ENCODE data around the gene ASH1L.
"Not testable (repeated sequence)": the region's sequence is repeated elsewhere in the genome, so short reads cannot be mapped to it uniquely, and the experiment has no call there.

The ASH1L gene

DNA sequence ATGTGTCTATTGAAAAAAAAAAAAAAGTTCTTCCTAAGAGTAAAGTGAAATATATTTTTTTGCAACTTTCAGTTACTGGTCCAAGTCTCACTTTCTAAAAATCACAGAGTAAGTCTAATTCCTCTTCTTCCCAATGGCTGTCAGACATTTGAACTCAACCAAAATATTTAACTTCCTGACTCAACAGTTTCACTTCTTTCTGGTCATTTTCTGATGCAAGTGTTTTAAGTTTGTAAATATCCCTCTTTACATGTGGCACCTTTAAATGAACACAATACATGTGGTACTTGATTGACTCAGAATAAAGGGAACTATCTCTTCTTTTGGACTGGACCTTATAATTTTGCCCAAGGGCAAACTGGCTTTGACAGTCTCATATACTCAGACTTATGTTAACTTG, 76.7 kb downstream of the ASH1L start:
- no peak for DNase-seq

DNA sequence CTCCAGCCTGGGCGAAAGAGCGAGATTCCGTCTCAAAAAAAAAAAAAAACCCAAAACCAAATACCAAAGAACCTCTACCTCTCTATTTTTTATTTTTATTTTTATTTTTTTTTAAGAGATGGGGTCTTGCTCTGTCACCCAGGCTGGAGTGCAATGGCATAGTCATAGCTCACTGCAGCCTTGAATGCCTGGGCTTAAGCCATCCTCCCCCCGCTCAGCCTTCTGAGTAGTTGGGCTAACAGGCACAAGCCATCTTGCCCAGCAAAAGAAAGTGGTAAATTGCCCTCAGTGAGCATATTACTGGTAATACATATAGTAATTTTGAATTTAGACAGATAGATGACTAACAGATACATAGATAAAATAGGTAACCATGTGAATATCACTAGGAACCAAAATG, 77.4 kb downstream of the ASH1L start:
- DNase-seq: no peak

DNA sequence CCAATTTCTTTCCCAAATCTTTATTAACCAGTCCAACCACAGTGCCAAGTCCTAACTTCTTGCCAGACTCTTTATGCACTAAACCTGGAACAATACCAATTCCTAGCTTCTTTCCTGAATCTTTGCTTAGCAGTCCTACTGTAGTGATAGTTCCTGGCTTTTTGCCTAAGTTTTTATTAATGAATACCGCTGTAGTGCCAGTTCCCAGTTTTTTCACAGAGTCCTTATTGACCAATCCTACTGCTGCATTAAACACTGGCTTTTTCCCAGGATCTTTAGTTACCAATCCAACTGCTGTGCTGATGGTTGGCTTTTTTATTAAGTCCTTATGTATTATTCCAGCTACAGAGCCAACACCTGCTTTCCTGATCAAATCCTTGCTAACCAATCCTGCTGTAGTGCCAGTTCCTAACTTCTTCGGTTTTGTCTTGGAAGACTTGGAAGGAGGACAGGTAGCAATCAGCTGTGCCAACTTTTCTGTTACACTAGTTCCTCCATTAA, 80.8 kb downstream of the ASH1L start:
- no peak for DNase-seq

DNA sequence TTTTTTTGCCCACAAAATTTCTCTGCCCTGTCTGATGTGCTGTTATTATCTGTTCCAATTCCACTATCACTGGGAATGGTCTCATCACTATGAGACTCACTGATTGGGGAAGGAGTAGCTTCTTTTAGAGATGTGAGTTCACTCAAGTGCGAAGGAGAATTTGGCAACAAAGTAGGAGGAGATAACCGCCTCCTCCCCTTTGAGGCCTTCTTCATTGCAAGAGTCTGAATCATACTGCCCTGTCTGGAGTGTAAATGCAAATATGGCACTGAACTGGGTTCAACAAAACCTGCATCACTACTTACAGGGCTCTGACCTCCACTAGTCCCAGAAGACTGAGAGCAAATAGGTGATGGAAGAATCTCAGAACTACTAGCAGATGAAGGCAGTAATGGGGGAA, 83.4 kb downstream of the ASH1L start:
- no peak for DNase-seq

DNA sequence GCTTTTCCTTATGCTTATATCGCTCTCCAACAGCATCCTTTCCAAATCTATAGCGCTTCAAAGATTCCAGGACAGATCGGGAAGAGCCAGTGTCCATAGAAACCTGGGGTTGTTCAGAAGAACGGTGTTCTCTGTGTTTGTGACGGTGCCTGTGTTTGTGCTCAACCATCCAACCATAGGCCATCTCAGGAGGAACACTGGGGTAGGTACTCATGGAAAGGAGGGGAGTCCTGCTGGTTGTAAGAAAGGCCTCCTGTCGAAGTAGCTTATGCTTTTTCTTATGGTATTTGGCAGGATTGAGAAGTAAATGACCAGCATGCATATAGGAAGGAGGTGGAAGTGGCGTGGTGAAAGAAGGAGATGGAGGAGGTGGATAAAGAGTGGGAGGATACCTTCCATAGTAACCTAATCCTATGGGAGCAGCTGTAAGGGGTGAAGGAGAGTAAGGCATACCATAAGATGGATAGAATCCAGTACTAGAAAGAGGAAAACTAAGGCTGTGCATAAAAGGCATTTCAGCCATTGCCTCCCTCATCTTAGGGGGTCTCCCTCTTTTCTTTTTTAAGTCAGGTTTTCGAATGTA, 84.2 kb downstream of the ASH1L start:
- no peak for DNase-seq

DNA sequence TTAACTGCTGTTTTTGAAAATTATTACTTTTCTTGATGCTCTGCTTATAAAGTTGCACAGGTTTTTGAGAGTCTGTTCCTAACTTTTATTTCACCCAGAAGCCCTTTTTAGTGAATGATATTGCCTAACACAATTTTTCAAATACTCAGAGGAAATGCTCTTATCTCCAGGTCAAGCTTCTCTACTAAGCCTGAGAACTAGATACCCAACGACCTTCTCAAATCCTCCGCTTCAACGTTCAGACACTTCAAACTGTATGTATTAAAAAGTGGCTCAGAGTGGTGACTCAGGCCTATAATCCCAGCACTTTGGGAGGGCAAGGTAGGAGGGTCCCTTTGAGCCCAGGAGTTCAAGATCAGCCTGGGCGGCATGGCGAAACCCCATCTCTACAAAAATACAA, 88.5 kb downstream of the ASH1L start:
- no peak for DNase-seq

DNA sequence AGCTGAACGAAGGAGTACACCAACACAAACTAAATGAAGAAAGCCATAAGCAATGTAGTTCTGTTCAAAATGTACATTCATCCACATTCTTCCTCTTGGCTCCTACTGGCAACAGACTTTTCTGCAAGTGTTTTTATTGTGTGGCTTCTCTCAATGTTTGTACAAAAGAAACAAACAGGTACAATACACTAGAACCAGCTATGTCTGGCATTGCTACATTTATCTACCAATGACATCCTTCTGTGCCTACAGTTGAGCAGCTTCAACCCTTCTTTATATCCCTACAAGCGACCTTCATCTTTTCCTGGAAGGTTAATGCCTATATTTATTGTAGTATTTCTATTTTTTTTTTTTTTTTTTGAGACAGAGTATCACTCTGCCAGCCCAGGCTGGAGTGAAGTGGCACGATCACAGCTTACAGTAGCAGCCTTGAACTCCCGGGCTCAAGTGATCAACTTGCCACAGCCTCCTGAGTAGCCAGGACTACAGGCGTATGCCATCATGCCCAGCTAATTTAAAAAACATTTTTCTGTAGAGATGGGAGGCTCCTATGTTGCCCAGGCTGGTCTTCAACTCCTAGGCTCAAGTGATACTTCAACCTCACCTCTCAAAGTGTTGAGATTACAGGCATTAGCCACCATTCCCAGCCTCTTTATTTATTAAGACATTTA, 89.3 kb downstream of the ASH1L start:
- DNase-seq: no peak

DNA sequence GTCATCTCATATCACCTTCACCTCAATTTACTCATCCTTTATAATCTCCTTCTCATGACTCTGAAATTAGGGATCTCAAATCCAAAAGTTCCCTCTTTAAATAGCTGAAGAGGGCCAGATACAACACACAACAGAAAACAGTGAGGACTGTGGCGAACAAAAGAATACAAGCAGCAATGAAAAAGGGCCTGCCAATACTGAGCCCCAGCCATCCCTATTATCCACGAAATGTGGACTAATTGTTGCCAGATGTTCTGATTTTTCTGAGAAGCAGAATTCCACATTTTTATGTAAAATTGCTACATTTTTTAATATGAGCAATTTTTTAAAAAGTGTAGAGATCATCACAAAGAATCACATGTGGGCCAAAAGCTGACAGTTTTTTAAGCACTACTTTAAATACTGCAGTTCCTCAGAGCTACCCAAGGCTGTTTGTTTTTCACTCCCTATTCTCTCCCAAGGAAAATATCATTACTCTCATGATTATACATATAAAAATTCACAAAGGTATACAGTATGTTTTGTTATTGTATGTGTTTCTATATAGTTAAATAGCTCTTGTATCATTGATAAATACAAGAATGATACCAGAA, 90.0 kb downstream of the ASH1L start:
- no peak for DNase-seq

DNA sequence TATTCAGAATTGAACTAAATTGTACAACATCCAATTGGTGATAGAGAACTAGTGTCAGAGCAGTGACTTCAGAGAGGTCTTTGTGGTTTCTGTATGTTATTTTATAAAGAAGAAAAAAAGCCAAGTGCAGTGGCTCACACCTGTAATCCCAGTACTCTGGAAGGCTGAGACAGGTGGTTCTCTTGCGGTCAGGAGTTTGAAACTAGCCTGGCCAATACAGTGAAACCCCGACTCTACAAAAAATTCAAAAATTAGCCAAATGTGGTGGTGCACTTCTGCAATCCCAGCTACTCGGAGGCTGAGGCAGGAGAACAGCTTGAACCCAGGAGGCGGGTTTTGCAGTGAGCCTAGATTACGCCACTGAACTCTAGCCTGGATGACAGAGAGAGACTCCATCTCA, 90.7 kb downstream of the ASH1L start:
- DNase-seq: no peak

DNA sequence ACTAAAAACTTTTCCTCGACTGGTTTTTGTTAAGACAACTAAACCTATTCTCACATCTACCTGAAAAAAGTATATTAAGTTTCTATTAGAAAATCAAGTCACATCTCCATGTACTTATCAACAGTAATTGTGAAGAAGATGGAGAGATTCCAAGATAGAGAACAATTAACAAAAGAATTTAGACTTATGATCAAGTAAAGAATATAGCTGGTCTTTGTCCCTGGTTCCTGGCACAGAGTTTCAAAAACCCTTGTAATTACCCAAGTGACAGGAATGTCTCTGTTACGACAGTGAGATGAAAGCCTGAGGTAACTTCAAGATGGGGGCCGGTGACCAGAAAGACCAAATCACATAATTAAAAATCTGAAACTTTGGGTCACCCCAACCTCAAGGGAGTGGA, 91.6 kb downstream of the ASH1L start:
- no peak for DNase-seq

DNA sequence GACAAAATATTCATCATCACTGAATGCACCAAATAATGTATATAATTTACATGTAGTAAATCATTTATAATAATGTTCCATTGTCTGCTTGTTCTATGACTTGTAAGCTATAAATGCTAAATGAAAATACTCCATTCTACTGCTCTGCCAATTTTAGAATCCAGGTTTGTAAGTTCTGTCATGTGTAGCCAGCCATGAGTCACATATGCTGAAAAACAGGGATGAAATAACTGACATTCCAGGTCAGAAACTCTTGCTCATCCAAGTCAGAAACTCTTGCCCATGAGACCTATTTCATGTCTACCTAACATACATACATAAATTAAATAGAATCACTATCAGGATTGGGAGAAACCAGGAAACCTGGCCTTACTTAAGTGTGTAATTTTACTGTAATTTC, 95.6 kb downstream of the ASH1L start:
- no peak for DNase-seq

DNA sequence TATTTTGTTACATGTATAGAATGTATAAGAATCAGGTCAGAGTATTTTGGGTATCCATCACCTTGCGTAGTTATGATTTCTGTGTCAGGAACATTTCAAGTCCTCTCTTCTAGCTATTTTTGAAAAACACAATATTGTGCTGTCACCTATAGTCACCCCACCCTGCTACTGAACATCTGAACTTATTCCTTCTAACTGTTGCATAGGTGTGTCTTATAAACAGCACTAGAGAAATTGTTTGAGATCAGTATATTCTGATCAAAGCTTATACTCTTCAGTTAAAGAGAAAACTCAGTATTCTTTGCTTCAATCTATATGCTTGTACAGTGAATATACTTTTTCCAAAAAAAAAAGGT, 96.0 kb downstream of the ASH1L start:
- no peak for DNase-seq

DNA sequence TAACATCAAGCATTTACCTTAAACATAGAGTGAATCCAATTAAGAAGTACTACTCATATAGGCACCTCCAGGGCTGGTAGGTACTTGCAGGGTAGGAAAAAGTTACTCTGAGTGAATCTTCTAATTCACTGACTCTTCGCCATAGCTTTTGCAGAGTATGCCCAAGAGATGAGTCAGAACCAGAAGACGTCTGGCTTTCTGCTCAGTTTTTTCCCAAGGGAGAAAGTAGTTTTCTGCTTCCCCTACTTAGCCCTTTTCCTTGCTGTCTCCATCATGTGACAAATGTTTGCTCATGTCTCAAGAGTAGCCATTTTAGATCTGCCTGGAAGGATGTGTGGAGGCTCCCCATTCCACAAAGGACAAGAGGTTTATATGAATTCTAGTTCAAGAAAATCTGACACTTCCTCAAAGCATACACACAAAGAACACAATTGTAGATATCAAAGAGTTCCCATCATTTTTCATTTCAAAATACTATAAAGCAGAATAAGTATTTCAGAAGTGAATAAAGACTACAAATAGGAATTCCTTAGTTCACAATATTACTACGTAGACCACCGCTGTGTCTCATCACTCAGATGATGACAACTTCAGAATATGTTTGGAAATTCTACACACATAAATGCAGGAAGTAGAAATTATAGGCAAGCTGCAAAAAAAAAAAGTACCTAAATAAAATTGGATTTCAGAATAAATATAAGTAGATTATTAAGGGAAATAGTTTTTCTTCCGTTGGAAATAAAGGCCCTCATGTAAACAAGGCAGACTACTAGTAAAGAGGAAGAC, 98.5 kb downstream of the ASH1L start:
- DNase-seq: no peak

DNA sequence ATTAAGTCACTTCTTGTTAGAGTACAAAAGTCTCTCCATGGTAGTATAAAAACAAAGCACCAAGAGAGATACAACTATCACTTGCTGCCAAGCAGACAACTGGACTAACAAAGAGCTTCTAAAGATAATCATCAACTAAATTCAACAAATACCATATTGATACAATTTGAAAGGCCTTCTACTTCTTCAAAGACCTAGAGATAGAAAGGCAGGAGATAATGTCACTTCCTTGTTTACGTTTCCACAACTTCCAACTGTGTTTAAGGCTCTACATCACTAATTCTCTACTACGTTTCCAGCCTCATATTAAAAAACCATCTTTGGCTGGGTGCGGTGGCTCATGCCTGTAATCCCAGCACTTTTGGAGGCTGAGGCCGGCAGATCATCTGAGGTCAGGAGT, 104.5 kb downstream of the ASH1L start:
- DNase-seq: no peak

DNA sequence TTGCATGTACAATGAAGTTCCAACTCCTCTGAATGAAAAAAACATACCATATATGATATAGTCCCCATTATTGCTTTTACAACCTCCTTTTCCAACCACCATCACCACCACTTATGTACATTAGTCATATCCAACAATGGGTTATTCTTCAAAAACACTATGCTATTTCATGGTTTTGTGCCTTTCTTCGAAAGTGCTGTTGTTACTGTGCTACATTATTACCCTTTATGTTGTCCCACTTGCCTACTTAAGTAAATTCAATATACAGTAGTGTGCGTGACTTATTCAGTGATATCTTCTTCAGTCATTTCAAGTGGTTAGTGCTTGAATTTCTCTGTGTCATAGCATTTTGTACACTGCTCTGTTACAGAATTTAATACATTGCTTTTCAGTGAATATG, 105.3 kb downstream of the ASH1L start:
- DNase-seq: no peak

DNA sequence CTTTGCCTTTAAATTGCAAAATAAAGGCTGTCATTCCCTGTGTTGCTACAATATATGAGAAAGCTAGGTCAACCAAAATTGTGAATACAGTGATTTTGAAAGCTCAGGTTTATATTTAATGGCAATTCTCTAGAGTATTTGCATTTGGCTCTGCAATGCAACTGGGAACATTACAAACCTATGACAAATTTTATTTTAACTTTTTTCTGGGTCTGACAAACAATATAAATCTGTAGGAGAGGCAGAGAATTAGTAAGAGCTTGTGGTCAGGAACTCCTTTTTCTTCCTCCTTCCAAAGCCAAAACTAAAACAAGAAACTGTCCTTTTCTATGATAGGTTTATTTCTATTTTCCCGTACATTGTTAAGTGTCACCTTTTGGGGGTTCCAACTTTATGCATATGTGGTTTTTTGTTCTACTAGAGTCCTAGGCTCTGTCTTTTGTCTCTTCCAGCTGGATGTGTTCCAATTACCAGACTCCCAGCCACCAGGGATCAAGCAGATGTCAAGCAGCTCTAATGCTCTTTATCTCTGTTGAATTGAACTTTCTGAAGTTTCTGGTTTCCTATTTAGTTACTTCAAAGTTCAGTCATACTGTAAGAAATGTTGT, 106.9 kb downstream of the ASH1L start:
- DNase-seq: no peak

DNA sequence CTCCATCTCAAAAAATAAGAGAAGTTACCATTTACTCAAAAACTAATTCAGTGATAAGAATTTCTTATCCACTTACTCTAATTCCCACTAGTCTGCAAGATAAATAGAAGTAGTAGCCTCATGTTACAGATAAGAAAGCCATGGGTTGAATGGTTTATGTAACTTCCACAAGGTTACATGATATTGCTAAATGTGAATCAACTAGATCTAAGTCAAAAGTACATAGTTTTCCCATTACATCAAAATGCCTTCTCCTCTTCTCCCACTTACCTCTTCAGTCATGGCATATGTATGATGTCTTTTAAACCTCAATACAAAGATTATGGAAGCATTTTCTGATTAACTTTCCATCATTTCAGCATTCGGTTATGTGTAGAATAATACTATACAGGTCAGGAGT, 108.5 kb downstream of the ASH1L start:
- DNase-seq: no peak

DNA sequence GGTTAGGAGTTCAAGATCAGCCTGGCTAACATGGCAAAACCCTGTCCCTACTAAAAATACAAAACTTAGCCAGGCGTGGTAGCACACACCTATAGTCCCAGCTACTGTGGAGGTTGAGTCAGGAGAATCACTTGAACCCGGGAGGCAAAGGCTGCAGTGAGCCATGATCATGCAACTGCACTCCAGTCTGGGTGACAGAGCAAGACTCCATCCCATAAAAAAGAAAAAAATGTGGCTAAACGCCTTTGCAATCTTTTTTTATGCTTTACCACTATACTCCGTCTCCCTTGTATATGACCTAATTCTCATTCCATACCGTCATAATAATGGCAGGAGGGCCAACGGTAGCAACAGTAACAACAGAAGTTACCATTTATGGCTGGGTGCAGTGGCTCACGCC, 109.5 kb downstream of the ASH1L start:
- no peak for DNase-seq

DNA sequence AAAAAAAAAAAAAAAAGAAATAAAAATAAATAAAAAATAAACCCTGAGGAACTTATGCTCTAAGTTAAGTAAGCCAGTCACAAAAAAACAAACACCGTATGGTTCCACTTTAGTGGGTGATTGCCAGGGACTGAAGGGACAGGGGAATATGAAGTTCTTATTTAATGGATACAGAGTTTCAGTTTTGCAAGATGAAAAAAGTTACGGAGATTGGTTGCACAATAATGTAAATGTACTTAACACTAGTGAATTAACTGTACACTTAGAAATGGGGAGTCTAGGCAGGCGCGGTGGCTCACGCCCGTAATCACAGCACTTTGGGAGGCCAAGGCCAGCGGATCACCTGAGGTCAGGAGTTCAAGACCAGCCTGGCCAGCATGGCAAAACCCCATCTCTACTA, 111.4 kb downstream of the ASH1L start:
- DNase-seq: no peak

DNA sequence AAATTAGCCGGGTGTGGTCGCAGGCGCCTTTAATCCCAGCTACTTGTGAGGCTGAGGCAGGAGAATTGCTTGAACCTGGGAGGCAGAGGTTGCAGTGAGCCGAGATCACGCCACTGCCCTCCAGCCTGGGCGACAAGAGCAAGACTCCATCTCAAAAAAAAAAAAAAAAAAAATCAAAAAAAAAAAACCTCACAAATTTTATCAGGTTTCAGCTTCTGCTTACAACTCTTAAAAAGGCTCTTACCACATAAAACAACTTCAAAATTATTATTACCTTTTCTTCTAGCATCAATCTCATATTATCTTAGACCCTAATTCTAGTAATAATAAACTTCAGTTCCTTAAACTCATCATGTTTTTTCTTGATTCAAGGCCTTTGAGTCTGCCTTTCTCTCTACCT, 120.2 kb downstream of the ASH1L start:
- DNase-seq: not testable (repeated sequence)

DNA sequence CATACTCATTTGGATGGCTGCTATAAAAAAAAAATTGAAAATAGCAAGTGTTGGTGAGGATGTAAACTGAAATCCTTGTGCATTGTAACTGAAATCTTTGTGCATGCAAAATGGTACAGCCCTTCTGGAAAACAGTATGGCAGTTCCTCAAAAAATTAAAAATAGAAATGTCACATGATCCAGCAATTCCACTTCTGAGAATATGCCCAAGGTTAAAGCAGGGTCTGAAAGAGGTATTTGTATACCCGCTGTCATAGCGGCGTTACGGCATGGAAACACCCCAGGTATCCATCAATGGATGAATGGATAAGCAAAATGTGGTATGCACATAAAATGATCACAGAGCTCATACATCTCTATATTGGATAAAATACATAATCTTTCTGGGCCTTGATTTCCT, 125.2 kb downstream of the ASH1L start:
- DNase-seq: no peak

DNA sequence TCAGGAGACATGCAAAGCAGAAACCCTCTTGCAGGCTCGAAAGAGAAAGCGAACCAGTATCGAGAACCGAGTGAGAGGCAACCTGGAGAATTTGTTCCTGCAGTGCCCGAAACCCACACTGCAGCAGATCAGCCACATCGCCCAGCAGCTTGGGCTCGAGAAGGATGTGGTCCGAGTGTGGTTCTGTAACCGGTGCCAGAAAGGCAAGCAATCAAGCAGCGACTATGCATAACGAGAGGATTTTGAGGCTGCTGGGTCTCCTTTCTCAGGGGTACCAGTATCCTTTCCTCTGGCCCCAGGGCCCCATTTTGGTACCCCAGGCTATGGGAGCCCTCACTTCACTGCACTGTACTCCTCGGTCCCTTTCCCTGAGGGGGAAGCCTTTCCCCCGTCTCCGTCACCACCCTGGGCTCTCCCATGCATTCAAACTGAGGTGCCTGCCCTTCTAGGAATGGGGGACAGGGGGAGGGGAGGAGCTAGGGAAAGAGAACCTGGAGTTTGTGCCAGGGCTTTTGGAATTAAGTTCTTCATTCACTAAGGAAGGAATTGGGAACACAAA, 128.7 kb downstream of the ASH1L start:
- not testable (repeated sequence) for DNase-seq
